ENCODE data around the gene PNLIPRP2.

DNA sequence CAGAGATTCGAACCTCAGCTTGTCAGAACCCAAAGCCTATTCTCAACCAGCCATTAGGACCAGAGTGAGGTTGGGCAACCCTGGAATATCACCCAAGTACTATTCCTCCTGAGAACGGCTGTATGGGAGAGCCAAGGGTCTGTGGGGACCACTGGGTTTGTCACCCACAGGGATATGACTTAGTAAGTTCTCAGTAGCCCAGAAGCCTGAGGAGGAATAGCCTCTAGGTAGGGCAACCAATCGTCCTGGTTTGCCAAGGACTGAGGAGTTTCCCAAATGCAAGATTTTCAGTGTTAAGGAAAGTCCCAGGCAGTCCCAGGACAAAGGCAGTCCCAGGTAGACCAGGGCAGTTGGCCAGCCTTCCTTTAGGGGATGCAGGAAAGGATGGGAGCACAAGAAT is 46.7 kb downstream of the PNLIPRP2 start:
- TF ChIP-seq, protein P1, sequence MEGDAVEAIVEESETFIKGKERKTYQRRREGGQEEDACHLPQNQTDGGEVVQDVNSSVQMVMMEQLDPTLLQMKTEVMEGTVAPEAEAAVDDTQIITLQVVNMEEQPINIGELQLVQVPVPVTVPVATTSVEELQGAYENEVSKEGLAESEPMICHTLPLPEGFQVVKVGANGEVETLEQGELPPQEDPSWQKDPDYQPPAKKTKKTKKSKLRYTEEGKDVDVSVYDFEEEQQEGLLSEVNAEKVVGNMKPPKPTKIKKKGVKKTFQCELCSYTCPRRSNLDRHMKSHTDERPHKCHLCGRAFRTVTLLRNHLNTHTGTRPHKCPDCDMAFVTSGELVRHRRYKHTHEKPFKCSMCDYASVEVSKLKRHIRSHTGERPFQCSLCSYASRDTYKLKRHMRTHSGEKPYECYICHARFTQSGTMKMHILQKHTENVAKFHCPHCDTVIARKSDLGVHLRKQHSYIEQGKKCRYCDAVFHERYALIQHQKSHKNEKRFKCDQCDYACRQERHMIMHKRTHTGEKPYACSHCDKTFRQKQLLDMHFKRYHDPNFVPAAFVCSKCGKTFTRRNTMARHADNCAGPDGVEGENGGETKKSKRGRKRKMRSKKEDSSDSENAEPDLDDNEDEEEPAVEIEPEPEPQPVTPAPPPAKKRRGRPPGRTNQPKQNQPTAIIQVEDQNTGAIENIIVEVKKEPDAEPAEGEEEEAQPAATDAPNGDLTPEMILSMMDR (IDR thresholded peaks at IDR 0.05), result no peak
- TF ChIP-seq EZH2 (IDR thresholded peaks at IDR 0.05) (no peak), EZH2phosphoT487 (IDR thresholded peaks at IDR 0.05) (no peak)
